Fibroblast of peridontal ligament (primary cell): ENCODE results near the gene ABCC10.
"Not testable (repeated sequence)": the region's sequence is repeated elsewhere in the genome, so short reads cannot be mapped to it uniquely, and the experiment has no call there.

Source experiments
- DNase-seq: peaks from one replicate; pipeline ENCODE4 v3.0.0-alpha.2; 2010; ENCODE audit errors: extremely low read depth

Gene ABCC10, protein sequence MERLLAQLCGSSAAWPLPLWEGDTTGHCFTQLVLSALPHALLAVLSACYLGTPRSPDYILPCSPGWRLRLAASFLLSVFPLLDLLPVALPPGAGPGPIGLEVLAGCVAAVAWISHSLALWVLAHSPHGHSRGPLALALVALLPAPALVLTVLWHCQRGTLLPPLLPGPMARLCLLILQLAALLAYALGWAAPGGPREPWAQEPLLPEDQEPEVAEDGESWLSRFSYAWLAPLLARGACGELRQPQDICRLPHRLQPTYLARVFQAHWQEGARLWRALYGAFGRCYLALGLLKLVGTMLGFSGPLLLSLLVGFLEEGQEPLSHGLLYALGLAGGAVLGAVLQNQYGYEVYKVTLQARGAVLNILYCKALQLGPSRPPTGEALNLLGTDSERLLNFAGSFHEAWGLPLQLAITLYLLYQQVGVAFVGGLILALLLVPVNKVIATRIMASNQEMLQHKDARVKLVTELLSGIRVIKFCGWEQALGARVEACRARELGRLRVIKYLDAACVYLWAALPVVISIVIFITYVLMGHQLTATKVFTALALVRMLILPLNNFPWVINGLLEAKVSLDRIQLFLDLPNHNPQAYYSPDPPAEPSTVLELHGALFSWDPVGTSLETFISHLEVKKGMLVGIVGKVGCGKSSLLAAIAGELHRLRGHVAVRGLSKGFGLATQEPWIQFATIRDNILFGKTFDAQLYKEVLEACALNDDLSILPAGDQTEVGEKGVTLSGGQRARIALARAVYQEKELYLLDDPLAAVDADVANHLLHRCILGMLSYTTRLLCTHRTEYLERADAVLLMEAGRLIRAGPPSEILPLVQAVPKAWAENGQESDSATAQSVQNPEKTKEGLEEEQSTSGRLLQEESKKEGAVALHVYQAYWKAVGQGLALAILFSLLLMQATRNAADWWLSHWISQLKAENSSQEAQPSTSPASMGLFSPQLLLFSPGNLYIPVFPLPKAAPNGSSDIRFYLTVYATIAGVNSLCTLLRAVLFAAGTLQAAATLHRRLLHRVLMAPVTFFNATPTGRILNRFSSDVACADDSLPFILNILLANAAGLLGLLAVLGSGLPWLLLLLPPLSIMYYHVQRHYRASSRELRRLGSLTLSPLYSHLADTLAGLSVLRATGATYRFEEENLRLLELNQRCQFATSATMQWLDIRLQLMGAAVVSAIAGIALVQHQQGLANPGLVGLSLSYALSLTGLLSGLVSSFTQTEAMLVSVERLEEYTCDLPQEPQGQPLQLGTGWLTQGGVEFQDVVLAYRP (N-terminal part only)

DNA sequence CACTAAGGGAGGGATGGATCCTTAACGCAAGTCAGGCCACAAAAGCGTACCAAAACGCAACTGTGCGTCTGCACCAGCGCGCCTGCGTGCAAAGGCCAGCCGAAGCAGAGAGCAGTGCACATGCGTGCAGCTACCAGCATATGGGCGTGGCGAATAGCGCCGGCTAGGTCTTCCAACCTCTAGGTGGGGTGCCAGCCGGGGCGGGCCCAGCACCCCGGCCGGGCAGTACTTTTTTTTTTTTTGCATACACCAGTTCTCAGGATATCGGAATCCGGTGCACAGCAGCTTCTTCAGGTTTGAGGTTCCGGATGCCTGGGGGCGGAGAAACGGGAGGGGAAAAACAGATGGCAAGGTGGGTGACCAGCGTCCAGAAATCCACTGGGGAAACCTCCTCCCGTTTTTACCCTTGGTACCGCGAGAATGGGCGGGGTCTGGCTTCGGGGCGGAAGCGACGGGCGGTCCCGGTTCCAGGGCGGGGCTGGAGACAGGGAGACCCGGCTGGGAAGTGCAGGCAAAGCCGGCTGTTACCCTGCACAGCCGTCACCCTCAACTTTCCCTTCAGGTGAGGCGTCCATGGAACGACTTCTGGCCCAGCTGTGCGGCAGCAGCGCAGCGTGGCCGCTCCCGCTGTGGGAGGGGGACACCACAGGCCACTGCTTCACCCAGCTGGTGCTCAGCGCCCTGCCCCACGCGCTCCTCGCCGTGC, at the start of gene ABCC10:
Gene ABCC10 (plus strand): TSS at position 136 of the 706 bp plus-strand sequence. CDS start 438 bp downstream, at position 574.
- peak; percentile 98 for DNase-seq

DNA sequence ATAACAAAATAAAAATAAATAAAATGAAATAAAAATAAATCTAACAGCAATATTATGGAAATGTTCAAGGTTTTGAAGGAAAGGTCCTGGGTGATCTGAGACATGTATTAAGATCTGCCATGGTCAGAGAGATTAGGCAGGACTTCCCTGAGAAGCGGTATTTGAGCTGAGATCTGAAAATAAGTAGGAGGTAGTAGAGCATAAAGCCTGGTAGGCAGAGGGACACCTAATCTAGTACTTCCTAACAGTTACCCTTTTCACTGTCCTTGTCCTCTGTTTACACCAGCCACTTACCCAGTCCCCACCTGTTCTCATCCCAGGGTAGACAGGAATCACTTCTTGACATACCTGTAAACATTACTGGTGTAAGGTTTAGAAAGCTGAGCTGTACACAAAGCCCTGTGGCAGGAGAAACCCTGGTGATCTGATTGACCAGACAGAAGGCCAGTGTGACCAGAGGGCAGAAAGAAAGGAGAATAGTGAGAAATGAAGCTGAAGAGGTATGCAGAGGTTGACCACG, 49.6 kb upstream of the ABCC10 start:
- no peak for DNase-seq

DNA sequence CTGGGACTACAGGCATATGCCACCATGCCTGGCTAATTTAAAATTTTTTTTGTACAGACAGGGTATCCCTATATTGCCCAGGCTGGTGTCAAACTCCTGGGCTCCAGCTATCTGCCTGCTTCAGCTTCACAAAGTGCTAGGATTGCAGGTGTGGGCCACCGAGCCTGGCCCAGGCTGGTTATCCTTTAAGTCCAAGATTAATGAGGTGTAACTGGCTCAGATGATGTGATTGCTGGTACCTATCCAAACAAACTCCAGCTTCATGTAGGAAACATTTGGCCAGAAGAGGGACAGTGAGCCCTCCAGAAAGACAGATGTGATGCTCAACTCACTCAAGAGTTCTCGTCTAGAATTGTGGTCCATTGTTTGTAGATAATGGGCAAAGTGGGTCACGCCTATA, 48.7 kb upstream of the ABCC10 start:
- DNase-seq = no peak

DNA sequence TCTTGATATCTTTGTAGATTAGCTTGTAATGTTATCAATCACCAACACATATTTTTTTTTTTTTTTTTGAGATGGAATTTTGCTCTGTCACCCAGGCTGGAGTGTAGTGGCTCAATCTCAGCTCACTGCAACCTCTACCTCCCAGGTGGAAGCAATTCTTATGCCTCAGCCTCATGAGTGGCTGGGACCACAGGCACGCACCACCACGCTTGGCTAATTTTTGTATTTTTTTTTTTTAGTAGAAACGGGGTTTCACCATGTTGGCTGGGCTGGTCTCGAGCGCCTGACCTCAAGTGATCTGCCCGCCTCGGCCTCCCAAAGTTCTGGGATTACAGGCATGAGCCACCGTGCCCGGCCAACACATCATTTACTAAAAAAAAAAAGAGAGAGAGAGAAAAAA, 46.5 kb upstream of the ABCC10 start:
- DNase-seq = not testable (repeated sequence)

DNA sequence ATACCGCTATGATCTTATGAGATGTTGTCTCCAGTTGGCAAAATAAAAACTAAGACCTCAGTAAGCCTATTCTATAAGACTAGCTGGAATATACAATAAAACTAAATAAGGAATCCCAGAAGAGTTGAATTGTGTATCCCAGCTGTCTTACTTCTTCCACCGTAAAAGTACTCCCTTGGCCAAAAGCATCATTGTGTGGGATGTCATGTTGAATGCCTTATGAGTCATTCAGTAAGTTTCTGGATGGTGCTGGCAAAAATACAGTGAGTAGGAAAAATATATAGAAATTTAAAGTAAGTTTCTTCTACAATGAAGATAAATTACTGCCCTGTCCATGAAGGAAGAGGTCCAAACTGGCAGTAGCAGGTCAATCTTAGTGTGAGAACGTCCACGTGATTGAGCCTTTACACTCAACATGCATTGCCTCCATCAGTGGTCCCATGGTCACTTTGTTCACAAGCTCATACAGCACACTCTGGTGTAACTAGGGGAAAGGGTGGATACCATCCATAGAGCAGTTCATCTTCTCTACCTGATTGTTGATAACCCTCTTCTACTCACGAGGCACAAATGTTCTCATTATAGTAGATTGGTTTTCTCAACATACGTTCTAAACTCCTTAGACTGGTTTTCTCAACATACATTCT, 44.2 kb upstream of the ABCC10 start:
- DNase-seq = peak; percentile 63

DNA sequence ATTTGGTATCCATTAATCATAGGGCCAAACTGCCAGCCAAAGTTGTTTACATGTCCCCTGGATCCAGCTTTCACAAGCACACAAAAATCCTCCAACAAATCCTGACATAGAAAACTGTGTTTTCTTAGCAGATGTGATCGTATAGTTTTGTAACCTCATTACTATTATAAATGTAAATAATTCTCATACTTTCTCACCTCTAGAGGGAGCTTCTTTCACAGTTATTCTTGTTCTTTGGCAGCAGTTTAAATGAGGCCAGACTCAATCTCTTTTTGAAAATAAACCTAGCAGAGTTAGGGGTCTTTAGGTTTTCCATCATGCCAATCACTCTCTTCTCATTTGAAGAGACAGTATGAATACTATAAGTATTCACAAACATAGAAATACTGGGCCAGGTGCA, 40.8 kb upstream of the ABCC10 start:
- peak; percentile 34 for DNase-seq

DNA sequence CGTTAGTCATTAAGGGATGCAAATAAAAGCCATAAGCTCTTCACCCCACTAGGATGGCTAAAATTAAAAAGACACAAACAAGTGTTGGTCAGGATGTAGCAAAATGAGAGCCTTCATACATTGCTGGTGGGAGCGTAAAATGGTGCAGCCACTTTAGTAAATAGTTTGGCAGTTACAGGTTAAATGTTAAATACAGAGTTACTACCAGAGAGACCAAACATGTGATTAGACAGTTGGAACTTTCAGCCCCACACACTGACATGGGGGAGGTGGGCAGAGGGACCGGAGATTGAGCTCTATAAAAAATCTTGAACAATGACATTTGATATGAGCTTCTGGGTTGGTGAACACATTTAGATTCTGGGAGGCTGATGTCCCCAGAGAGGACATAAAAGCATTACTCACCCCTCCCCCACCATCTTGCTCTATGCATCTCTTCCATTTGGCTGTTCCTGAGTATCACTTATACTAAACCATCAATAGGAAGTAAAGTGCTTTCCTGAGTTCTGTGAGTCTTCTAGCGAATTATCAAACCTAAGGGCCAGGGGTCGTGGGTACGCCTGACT, 37.5 kb upstream of the ABCC10 start:
- DNase-seq = no peak

DNA sequence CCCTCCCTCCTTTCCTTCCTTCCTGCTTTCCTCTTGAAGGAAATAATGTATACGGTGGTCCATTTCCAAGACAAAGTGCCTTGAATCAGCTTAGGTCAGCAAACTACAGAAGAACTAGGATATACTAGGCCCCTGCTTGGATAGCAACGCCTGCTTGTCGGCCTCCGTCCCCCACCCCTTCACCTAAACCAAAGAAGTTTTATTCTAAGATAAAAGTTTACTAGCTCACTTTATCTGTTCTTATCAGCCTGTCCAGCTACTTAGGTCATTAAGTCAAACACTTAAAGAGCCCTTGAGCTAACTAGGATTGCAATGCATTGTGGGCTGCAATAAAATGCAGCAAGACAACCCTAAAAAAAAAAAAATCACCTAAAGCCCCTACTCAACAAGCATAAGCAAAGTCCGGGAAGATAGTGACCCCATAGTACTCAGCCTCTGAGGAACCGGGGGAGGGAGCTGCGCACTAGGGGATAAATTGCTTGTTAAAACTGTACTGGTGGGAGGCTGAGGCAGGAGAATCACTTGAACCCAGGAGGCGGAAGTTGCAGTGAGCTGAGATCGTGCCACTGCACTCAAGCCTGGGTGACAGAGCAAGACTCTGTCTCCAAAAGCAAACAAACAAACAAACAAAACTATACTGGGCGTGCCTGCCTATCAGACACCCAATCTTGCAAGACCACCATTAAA, 36.4 kb upstream of the ABCC10 start:
- DNase-seq = not testable (repeated sequence)

DNA sequence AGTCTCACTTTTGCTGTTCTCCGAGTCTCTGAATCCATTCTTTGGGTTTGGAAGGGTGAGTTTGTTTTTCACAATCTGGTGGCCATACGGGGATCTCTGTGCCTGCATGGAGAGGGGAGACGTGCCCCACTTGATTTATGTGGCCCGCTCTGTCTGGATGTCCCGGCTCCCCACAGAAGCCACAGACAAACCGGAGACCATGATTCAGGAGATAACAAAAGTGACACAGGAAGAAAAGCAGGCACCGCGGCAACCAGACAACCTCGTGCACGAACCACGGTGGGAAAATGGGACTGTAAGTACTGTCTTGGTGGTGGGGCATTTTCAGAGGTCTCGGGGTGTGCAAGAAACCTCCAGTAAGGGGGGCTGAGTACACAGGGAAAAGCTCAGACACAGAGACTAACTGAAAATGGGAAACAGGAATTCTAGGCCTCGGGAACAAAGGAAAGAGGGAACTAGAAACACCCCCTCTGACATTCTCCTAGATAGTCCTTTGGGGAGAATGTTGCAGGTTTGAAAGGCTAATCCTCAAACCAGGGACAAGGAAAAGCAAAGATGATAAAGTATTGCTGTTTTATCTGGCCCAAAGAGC, 35.8 kb upstream of the ABCC10 start:
- no peak for DNase-seq

DNA sequence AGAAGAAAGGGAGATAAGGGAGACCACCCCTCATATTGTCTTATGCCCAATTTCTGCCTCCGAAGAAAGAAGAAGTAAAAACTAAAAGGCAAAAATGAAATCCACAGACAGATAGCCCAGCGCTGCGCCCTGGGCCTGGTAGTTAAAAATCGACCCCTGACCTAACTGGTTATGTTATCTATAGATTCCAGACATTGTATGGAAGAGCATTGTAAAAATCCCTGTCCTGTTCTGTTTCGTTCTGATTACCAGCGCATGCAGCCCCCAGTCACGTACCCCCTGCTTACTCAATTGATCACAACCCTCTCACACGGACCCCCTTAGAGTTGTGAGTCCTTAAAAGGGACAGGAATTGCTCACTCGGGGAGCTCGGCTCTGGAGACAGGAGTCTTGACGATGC, 34.2 kb upstream of the ABCC10 start:
- DNase-seq = not testable (repeated sequence)

DNA sequence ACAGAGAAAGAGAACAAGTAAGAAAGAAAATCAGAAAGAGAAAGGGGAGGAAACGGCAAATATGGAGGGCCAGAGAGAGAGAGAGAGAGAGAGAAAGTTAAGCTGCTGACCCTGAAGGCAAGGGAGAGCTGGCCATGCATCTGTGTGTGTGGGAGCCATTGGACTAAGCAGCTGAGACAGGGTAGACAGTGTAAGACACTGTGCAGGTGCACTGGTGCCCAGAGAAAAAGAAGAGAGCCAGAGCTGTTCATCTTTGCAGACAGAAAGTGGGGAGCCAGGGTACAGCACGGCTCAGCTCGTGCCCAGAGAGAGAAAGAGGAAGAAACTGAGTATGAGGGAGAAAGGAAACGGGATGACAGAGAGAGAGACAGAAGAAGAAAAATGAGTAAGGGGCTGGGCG, 33.7 kb upstream of the ABCC10 start:
- DNase-seq = no peak

DNA sequence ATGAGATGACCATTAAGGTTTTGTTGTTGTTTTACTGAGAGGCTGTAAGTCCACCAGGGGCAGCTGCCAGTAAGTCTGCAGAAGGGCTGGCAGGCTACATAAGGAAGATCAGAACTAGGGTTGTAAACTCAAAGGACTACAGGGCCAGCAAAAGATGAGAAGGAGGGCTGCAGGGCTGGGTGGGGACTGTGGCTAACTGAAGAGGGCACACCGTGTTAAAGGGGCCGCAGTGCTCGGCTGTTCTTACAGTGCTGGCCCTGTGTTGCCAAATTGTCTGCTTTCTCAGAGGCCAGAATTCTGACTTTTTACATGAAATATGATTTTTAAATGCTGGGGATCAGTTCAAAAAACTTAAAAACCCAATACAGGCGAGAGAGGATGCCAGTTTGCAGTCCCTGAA, 32.4 kb upstream of the ABCC10 start:
- DNase-seq = no peak

DNA sequence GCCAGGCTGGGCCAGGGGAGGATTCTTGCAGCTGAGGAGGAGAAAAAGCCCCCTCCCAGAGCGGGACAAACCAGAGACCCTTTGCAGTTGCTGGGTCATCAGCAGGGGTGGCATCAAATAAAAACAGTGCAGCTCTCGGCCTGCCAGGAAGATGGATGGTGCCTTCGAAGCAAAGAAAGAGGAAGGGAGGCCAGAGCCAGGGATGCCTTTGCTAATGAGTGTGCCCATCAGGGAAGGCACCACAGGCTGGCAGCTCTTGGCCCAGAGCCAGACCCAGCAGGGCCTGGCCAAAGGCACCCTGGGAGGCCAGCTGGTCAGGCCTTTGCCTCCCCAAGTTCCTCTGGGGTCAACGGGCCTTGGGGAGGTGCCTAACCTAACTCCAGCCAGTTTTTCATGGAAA, 31.6 kb upstream of the ABCC10 start:
- DNase-seq = no peak

DNA sequence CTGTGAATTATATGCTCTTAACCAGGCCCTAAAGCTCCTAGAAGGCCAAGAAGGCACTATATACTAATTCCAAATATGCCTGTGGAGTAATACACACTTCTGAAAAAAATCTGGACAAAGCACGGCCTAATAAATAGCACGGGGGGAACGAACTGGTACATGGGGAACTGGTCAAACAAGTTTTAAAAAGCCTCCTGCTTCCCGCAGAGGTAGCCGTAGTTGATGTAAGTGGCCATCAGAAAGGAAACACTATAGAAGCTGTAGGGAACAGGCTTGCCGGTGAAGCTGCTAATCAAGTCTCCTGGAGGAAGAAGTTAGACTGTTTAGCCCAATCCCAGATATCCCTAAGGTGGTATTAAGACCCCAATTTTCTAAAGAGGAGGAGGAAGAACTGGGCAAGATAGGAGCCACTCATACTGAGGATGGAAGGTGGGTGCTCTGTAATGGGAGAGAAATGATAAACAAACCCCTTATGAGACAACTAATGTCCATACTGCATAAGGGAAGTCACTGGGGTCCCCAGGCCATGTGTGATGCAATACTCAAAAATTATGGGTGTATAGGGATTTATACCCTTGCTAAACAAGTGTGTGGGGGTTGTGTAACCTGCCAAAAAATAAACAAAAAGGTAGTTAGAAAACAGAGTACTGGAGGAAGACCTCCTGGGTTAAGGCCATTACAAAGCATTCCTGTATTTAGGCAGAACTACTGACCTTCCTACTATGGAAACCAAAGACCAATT, 30.8 kb upstream of the ABCC10 start:
- DNase-seq = no peak

DNA sequence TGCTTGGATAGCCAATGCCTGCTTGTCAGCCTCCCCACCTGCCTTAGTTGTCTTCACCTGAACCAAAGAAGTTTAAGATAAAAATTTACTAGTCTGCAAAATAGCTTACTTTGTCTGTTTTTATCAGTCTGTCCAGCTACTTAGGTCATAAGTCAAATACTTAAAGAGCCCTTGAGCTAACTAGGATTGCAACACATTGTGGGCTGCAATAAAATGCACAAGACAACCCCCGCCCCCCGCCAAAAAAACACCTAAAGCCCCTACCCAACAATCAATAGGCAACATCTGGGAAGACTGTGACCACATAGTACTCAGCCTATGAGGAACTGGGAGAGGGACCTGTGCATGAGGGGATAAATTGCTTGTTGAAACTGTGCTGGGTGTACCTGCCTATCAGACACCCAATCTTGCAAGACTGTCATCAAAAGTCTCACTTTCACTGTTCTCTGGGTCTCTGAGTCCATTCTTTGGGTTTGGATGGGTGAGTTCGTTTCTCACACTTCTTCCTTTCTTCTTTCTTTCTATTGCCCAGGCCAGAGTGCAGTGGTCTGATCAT, 27.3 kb upstream of the ABCC10 start:
- DNase-seq = no peak

DNA sequence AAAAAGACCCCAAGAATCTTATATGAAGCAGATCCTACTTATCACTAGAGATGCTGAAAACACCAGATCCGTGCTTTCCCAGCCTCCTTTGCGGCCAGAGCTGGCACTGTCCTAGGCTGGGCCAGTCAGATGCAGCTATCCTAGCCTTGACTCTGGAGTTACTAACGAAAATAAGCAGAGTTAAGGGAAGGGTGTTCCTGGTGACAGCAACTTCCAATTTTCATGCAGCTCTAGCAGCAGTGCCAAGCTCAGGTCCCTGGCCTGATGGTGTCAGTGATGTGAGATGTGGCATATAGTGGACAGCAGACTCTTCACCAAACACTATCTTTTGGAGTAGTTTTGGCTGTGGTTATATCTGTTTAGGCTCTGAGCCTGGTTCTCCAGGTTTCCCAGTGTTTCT, 25.6 kb upstream of the ABCC10 start:
- no peak for DNase-seq

DNA sequence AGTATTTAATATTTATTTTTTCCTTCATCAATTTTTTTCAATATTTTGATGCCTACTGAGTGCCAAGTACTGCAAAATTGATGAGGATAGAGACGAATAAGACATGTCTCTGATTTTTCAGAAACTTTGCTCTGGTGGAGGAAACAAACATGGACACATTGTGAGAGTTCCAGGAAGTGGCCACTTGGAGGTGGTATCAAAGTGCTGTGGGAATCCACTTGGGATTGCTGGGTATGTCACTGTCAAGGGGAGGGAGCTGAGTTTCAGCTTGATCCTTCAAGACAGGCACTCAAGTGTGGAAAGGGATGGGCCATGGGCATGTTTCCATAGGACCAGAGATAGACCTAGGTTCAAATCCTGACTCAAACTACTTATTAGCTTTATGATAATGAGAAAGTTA, 24.5 kb upstream of the ABCC10 start:
- DNase-seq = no peak

DNA sequence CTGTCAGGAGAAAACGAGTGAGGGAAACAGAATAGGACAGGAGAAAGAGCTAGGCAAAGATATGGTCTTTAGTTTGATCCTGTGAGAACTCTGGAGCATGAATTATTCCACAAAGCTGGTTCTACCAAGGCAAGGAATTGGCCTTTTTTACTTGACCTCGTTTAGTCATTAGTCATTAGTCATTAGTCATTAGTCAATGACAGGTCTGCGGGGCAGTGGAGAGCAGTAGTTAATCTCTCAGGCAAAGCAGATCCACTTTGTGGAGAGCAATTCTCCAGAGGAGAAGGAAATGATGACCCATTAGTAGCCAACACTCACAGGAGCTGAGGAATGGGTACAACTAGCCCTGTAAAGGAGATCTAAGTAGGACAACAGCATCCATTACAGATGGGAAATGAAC, 22.0 kb upstream of the ABCC10 start:
- DNase-seq = no peak
